Tibial artery (tissue), 4 donors: ENCODE measurements around the gene SUCLG1.

Source experiments
- DNase-seq, 2 donors: peaks; one replicate each; pipeline ENCODE4 v3.0.0-alpha.2; 2019
- H3K27ac ChIP-seq, 2 donors: fragments of 200-600 bp; sonication (generic) in 1 of 2; 1 replicate in 1 of 2; 2 replicates in 1 of 2; pipeline ENCODE4 v1.5.1; 2018 to 2019; ENCODE audit warnings: mild to moderate bottlenecking in 1 of 2
- H3K27me3 ChIP-seq, 2 donors: fragments of 200-600 bp; sonication (generic) in 1 of 2; one replicate each; pipeline versions ENCODE4 v1.5.1 to v1.6.0; 2016 to 2019
- H3K36me3 ChIP-seq, 3 donors: fragments of 200-600 bp; sonication (generic) in 2 of 3; one replicate each; pipeline ENCODE4 v1.5.1; 2016 to 2019; ENCODE audit warnings: mild to moderate bottlenecking in 2 of 3
- H3K4me1 ChIP-seq, 4 donors: fragments of 200-600 bp; sonication (generic) in 2 of 4; 1 replicate in 3 of 4; 2 replicates in 1 of 4; pipeline ENCODE4 v1.5.1; 2016 to 2019
- H3K4me3 ChIP-seq, 2 donors: fragments of 200-600 bp; sonication (generic) in 1 of 2; 1 replicate in 1 of 2; 2 replicates in 1 of 2; pipeline ENCODE4 v1.5.1; 2018 to 2019; ENCODE audit warnings: mild to moderate bottlenecking in 2 of 2
- H3K9me3 ChIP-seq, 3 donors: fragments of 200-600 bp; sonication (generic) in 1 of 3; one replicate each; pipeline ENCODE4 v1.5.1; 2016 to 2019
- intact Hi-C: fragments of 100-400 bp; cut with DNase I; formaldehyde crosslinking; loops from one replicate; pipeline ENCODE4 v1.15.0; 2023; ENCODE audit warnings: low total_unique reads
- TF ChIP-seq, protein P1 (sequence below), 2 experiments: fragments of 200-600 bp in 1 of 2; fragments of 450-650 bp in 1 of 2; IDR thresholded peaks; one replicate each; pipeline ENCODE4 v1.5.1; 2017 to 2019; ENCODE audit warnings: antibody characterized with exemption in 2 of 2, mild to moderate bottlenecking in 1 of 2, moderate library complexity in 1 of 2

The SUCLG1 gene

GRCh38 chr2:84393829-84394228 is 65.3 kb downstream of the SUCLG1 start:
- H3K4me3 ChIP-seq, result no peak overlapping the region
- H3K9me3 ChIP-seq, result no peaks in the 10 kb centered on the region
- H3K4me1 ChIP-seq, result no peaks in the 10 kb centered on the region
- TF ChIP-seq, protein P1, sequence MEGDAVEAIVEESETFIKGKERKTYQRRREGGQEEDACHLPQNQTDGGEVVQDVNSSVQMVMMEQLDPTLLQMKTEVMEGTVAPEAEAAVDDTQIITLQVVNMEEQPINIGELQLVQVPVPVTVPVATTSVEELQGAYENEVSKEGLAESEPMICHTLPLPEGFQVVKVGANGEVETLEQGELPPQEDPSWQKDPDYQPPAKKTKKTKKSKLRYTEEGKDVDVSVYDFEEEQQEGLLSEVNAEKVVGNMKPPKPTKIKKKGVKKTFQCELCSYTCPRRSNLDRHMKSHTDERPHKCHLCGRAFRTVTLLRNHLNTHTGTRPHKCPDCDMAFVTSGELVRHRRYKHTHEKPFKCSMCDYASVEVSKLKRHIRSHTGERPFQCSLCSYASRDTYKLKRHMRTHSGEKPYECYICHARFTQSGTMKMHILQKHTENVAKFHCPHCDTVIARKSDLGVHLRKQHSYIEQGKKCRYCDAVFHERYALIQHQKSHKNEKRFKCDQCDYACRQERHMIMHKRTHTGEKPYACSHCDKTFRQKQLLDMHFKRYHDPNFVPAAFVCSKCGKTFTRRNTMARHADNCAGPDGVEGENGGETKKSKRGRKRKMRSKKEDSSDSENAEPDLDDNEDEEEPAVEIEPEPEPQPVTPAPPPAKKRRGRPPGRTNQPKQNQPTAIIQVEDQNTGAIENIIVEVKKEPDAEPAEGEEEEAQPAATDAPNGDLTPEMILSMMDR (IDR thresholded peaks at IDR 0.05), result no peak
- H3K27ac ChIP-seq, result no peak overlapping the region
- no peaks in the 10 kb centered on the region for H3K36me3 ChIP-seq
- H3K27me3 ChIP-seq, result no peaks in the 10 kb centered on the region
- intact Hi-C loops, result no loop called here
- no peak for DNase-seq

DNA sequence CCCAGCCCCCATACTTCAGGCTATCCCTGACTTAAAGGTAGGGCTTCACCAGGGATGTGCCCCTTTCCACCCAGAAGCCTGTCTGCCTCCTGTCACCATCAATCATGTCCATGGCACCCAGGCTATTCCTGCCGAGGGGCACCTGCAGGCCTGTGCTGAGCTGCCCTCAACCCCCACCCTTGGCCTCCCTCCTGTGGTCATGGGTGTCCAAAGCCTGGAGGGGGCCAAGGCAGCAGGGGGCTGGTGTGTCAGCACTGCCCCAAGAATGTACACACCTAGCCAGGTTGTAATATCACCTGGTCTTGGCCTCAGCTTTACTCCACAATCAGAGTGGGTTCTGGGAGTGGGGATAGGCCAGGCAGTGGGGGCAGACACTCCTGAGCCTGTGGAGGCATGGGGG is 69.3 kb downstream of the SUCLG1 start:
- H3K4me3 ChIP-seq, result no peak overlapping the region
- no peak for DNase-seq
- no peaks in the 10 kb centered on the region for H3K4me1 ChIP-seq
- H3K27ac ChIP-seq, result no peak overlapping the region
- TF ChIP-seq, protein P1 (IDR thresholded peaks at IDR 0.05), result no peak
- H3K27me3 ChIP-seq, result no peaks in the 10 kb centered on the region
- H3K36me3 ChIP-seq, result no peaks in the 10 kb centered on the region
- no peaks in the 10 kb centered on the region for H3K9me3 ChIP-seq
- intact Hi-C loops, result no loop called here

DNA sequence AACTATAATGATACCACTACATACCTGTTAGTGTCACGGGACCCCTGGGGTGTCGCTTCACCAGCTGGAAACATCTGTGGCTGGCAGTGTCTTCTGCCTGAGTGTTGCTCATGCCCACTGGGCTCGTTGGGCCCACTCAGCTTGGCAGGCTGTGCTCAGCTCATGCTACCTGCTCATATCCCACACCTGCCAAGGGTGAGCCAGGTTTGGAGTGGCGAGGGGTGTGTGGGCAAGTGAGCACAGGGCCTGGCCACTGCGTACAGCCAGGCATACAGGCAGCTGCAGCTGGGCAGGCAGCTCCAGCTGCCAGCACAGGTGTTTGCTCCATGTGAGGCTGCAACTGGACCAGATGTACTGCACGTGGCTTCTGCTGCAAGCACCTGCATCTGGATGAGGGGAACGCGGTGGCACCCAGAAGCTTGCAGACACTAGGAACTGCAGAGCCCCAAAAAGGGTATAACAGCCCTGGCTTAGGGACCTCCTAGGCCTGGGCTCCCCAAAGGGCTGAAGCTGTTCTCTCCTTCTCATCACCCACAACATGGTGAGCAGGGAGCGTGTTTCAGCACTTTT is 70.1 kb downstream of the SUCLG1 start:
- DNase-seq, result no peak
- Histone ChIP-seq H3K9me3 (no peaks in the 10 kb centered on the region), H3K4me1 (no peaks in the 10 kb centered on the region), H3K27ac (no peak overlapping the region), H3K36me3 (no peaks in the 10 kb centered on the region), H3K4me3 (no peak overlapping the region), H3K27me3 (no peaks in the 10 kb centered on the region)
- intact Hi-C loops, result no loop called here
- TF ChIP-seq, protein P1 (IDR thresholded peaks at IDR 0.05), result no peak

GRCh38 chr2:84388133-84388532 is 70.9 kb downstream of the SUCLG1 start:
- no peak for DNase-seq
- Histone ChIP-seq H3K4me3 (no peak overlapping the region), H3K4me1 (no peaks in the 10 kb centered on the region), H3K36me3 (no peaks in the 10 kb centered on the region), H3K9me3 (no peaks in the 10 kb centered on the region), H3K27ac (no peak overlapping the region), H3K27me3 (no peaks in the 10 kb centered on the region)
- TF ChIP-seq, protein P1 (IDR thresholded peaks at IDR 0.05), result no peak
- intact Hi-C loops, result no loop called here

DNA sequence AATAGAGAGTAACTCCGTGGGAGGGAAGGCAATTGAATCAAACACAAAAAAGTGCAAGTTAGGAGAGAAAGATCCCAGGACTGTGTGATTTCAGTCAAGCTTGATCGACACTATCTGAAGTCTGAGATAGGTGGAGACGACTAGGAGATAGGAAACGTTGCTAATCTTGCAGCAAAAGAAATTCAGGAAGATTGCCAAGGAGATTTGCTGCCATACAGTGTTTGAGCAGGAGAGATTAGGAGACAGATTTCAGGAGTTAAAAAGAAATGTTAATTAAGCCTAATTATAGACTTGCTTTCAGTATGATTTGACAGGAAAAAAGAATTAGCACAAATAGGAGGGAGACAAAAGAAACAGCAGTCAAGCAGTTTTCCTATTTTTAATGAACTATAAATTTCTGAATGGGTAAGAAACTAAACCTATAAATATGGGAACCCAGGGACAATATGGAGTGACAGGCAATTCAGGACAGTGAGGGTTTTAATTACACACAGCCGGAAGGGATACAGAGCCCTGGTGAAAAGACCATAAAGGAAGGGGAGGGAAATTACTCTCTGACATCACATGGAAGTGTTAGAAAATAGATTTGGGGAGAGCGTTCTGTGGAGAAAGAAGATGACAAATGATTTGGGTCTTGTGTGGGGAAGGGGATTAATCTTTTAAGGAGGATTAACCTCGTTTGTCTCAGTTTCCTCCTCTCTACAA is 72.6 kb downstream of the SUCLG1 start:
- H3K27me3 ChIP-seq, result no peaks in the 10 kb centered on the region
- intact Hi-C loops, result no loop called here
- DNase-seq, result no peak
- no peaks in the 10 kb centered on the region for H3K9me3 ChIP-seq
- no peaks in the 10 kb centered on the region for H3K36me3 ChIP-seq
- TF ChIP-seq, protein P1 (IDR thresholded peaks at IDR 0.05), result no peak
- no peak overlapping the region for H3K27ac ChIP-seq
- H3K4me1 ChIP-seq, result no peaks in the 10 kb centered on the region
- H3K4me3 ChIP-seq, result no peak overlapping the region
